UCSD-AML1 (cell line): ENCODE data around the gene CCDC141.

Source experiments
- DNase-seq: peaks from one replicate; lab custom pipeline; 2025; ENCODE audit not compliant: unreplicated experiment; lab: John Stamatoyannopoulos, UW

Gene CCDC141

GRCh38 chr2:178877874-178878273 lies 172.1 kb downstream of the CCDC141 start:
- no peak for DNase-seq

DNA sequence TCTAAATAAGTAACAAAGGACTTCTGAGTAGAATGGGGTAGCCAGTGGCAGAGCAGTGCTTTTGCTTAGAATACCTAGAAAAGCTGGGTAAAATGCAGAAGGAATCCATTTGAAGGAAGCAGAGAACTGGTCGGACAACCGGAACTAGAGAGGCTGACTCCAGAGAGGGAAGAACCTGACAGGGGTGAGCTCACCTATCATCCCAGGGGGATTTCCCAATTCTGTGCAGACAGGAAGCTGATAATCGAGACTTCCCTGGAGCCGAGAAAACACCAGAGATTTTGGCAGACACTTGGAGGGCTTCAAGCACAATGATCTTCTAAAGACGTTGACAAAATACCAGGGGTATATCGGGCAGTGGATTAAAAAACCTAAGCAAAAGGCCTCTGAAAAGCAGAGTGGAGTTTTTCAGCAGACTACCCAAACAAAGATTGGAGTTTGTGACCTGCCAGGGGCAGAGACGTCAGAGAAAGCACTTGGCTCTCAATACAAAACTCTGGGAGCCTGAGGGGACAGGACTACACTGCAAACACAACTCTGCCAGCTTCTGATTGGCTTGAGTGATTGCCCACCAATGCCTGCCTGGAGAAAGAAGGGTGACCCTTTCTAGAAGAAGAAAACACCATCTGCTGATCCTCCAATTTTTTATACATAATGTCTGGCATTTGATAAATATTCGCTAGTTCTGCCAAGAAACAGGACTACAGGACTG lies 175.3 kb downstream of the CCDC141 start:
- DNase-seq, result no peak

GRCh38 chr2:178873912-178874311 lies 176.0 kb downstream of the CCDC141 start:
- DNase-seq, result no peak

DNA sequence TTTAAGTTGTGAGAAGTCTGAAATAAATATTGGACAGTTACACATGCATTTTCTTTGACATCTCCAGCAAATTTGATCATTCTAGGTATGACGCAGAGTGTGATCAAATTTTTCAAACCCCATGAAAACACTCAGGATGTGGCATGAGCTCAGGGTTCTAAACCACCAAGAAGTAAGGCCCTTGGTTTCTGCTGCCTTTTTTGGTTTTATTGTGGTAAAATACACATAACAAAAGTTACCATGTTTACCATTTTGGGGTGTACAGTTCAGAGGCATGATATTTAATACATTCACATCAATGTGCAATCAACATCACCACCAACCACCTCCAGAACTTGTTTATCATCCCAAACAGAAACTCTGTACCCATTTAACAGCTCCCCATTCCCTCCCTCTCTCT lies 178.4 kb downstream of the CCDC141 start:
- no peak for DNase-seq

GRCh38 chr2:178870703-178871102 lies 179.2 kb downstream of the CCDC141 start:
- DNase-seq, result no peak

DNA sequence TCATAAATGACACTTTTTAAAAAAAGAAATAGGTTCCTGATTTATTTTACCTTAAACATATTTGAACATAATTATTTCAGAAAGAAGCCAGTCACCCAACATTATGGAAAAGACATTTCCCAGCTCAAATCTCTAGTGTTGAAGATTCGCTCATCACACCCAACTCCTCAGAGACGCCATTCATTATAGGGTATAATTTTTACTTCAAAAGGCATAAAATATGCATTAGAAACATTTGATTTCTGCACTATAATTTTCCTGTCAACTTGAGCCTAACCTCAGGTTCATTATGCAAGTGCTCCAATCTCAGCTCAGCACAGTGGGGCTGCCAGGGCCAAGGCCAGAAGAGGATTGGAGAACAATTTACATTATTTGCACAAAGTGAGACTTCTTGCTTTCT lies 183.9 kb downstream of the CCDC141 start:
- no peak for DNase-seq

- DNase-seq, result no peak
Observed at GRCh38 chr2:178865146-178865936, 184.6 kb downstream of the CCDC141 start.

DNA sequence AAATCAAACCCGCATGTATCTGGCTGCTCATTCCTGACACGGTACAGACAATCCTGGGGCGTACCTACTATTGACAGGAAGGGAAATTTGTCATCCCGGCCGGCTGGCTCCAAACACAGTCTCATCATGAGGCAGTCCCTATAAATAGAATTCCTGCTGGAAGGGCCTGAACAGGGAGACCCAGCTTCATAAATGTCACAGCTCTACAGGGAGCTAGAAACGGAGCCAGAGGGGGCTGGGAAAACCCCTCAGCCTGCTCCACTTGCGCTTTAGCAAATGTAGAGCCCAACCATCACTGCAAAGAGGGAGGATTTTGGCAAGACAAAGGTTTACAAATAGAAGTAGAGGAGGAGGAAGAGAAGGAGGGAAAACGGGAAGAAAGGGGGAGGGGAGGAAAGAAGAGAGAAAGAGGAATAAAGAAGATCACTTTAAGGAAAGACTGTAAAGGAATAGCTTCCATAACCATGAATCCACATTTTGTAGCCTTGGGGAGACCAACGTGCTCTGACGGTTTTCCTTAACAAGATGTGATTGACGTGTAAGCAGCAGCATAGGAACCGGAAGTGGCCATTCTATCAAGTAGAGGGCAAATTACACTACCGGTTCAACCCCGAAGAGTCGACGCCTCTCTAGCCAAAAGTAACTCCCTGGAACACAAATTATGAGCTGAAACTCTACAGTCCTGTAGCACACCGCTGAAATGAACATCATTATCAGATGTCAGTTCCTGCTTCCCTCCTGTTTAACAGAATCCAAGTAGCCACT lies 185.9 kb downstream of the CCDC141 start:
- no peak for DNase-seq

GRCh38 chr2:178863130-178863855 lies 186.6 kb downstream of the CCDC141 start:
- no peak for DNase-seq

DNA sequence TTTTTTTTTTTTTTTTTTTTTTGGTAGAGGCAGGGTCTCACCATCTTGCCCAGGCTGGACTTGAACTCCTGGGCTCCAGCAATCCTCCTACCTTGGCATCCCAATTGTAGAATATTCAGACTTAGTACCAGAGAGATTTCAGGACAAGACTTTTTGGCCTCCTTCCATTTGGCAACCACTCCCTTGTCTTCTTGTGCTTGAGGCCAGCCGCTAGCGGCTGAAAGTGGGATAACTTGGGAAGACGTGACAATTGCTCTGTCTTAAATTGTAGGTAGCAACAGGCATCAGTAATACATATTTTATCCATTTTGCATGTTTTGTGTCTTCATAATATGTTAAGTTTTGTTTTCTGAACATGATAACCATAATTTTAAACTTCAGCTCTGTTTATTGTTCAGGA lies 189.4 kb downstream of the CCDC141 start:
- DNase-seq, result no peak

GRCh38 chr2:178859730-178860129 lies 190.2 kb downstream of the CCDC141 start:
- no peak for DNase-seq

GRCh38 chr2:178858896-178859625 lies 190.9 kb downstream of the CCDC141 start:
- DNase-seq, result no peak

DNA sequence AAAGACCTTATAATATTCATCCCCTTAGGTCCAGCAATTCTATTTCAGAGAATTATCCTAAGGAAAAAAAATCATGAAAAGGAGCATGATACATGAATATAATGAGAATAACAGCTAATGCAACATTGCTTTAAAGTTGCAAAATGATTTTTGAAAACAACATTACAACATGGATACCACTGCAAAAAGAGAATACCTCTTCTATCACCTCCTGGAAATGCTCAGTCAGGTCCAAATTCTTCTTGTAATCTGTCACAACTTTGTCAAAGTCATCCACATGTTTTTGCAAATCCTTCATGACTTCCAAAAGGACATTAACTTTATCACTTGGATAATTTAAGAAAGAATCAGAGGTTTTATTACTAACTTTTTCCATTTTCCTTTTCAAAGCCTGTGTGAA lies 194.8 kb downstream of the CCDC141 start:
- no peak for DNase-seq

GRCh38 chr2:178848335-178848734 lies 201.6 kb downstream of the CCDC141 start:
- DNase-seq, result no peak

- no peak for DNase-seq
Observed at GRCh38 chr2:178846458-178846802, 203.5 kb downstream of the CCDC141 start.

GRCh38 chr2:178845566-178846457 lies 204.1 kb downstream of the CCDC141 start:
- DNase-seq, result no peak

DNA sequence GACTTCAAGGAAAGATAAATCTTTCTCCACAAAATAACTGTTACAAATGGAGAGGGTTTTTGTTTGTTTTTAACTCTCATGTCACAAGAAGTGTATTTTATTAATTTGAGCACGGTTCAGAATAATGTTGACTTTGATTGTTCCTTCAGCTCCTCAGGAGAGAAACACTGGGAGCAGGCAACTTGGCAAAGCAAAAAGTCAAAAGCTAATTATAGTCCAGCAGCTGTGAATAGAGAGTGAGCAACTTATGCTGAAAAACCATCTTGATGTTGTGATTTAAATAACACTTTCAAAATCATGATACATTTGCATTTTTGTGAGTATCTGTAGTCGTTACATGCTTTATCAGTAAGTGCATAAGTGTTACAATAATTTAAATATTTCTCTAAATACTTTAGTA lies 205.2 kb downstream of the CCDC141 start:
- no peak for DNase-seq

DNA sequence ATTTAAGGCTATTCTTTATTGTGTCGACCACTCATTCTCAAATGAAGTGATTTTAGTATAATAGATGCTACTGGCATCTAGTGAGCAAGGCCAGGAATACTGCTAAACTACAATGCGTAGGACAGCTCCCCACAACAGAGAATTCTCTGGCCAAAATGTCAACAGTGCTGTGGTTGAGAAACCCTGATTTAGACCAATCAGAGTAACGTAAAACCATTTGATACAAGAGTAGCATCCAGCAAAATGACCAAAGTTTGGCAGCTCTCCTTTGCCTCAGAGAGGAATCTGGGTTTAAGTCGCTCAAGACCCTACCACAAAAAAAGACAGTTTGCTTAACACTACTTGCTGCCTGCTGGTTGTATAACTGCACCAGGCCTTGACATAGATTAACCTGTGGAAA lies 205.7 kb downstream of the CCDC141 start:
- no peak for DNase-seq

DNA sequence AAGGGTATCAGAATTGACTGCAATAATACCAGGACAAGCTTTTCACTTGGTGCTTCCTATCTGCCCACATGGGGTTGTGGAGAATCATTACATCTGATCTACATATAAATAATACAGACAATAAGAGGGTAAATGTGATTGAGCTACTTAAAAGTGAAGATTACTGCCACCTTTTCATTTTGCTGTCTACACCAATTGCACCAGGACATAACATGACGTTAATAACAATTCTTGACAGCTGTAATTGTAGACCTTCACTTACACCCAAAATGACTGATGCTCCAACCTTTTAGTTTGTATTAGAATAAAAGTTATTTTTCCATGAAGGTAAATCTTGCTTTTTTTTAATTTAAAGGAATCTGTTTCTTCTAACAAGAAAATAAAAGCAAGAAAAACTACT lies 206.2 kb downstream of the CCDC141 start:
- DNase-seq, result no peak

- no peak for DNase-seq
Observed at GRCh38 chr2:178836807-178837206, 213.1 kb downstream of the CCDC141 start.
